Adrenal gland (tissue), 5 donors: ENCODE measurements around the gene TPSB2.

Source experiments
- CTCF ChIP-seq, 6 experiments: fragments of 450-650 bp in 4 of 6; fragments of 200-600 bp in 2 of 6; sonication (generic) in 1 of 6; IDR thresholded peaks; 1 replicate in 5 of 6; 2 replicates in 1 of 6; pipeline versions ENCODE4 v1.5.1 to v1.8.0; 2016 to 2021; ENCODE audit warnings: antibody characterized with exemption in 6 of 6, mild to moderate bottlenecking in 2 of 6, moderate library complexity in 1 of 6
- POLR2A ChIP-seq, 2 donors: fragments of 450-650 bp; IDR thresholded peaks; one replicate each; pipeline ENCODE4 v1.6.1; 2017; ENCODE audit warnings: antibody characterized with exemption in 2 of 2, mild to moderate bottlenecking in 2 of 2, moderate library complexity in 1 of 2
- donor health status: DM: no; HTN: no; CAD: no.

- TF ChIP-seq CTCF (IDR thresholded peaks at IDR 0.05) (no peak), POLR2A (IDR thresholded peaks at IDR 0.05) (no peak)
Observed at GRCh38 chr16:1199347-1200013, 30.5 kb downstream of the TPSB2 start.
